SU-DHL-6 (cell line): Measurements from ENCODE around the gene BPIFB3.

Experiments used
- CTCF ChIP-seq: fragments of 200-600 bp; sonication (generic); IDR thresholded peaks from one replicate; pipeline ENCODE4 v1.5.1; 2017; ENCODE audit warnings: antibody characterized with exemption, mild to moderate bottlenecking, low read length, moderate library complexity; ENCODE audit not compliant: insufficient read depth, poor library complexity, severe bottlenecking
- EZH2phosphoT487 ChIP-seq: fragments of 200-600 bp; sonication (generic), shearing (Covaris generic); conservative IDR thresholded peaks from 2 replicates; pipeline ENCODE4 v1.6.1; 2018; ENCODE audit warnings: mild to moderate bottlenecking, antibody characterized with exemption, low read length, moderate library complexity, mixed read lengths

GRCh38 chr20:33113387-33113908 lies 59.7 kb downstream of the BPIFB3 start:
- TF ChIP-seq CTCF (no peak), EZH2phosphoT487 (no peak)
